ENCODE results near the gene TMCO4.

Gene TMCO4

DNA sequence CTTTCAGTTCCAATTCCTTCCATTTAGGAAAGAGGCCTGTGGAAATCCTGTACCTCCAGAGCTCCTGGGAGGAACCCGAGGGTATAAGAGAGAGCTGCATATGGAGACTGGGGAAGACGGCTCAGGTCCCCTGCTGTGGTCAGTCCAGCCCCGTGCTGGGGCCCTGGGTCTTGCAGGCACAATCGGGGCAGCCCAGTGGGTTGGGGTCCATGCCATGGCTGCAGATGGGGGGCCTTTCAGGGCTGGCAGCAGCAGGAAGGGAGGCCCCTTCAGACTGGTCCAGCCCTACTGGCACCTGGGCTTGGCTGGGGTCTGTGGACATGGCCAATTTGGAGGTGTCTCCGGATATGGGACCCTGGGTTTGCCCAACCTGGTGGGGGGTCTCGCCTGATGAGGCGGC, 116.8 kb downstream of the TMCO4 start:
- no peak for DNase-seq

DNA sequence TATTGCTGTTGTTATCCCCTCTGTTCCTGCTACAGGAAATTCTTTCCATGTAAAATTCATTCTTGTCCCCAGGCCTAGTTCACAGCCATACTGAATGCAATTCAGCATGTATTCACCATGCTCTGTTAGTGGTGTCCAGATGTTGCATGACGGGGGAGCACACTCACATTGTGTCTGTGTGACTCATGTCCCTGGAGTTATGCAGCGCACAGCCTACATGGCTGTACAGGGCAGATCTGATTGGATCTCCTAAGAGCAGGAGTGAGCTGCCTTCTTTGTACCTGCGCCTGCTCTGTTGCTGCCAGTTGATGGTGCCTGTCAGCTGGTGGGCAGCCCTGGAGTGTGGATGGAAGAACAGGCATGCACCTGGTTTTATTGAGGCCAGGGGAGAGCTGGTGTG, 117.5 kb downstream of the TMCO4 start:
- peak; percentile 91 for DNase-seq

DNA sequence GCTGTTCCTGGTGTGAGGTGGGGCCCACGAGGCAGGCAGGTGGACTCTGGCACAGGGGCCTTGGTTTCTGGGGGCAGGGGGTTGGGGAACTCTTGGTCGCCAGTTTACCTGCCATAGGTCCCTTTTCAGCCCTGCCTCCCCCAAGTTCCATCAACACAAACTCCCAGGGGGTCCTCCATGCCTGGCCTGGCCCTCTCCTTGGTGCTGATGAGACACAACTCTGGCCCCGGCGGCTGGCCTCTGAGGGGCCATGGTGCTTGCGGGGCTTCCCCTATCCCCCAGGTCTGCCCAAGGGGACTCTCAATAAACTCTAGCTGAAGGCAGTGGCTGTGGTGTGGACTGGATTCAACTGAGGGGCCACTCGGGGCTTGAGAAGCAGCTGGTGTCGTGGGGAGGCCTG, 119.1 kb downstream of the TMCO4 start:
- no peak for DNase-seq

DNA sequence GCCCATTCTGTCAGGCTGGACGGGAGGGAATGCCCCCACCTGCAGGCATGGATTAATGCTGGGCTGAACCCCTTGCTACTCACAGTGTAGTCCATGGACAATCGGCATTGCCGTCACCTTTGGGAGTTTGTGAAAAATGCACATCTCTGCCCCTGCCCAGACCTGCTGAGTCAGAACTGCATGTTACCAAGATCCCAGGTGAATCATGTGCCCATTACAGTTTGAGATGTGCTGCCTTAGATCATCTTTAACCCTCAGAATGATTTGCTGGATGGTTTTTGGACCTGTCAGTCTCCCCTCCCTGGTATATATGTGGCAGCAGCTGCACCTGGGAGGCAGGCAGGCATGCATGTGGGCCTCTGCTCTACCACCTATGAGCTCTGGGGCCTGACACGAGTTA, 120.0 kb downstream of the TMCO4 start:
- no peak for DNase-seq

DNA sequence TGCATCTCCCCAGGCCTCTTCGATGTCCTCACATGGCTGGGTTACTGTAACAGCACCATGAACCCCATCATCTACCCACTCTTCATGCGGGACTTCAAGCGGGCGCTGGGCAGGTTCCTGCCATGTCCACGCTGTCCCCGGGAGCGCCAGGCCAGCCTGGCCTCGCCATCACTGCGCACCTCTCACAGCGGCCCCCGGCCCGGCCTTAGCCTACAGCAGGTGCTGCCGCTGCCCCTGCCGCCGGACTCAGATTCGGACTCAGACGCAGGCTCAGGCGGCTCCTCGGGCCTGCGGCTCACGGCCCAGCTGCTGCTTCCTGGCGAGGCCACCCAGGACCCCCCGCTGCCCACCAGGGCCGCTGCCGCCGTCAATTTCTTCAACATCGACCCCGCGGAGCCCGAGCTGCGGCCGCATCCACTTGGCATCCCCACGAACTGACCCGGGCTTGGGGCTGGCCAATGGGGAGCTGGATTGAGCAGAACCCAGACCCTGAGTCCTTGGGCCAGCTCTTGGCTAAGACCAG, 120.7 kb downstream of the TMCO4 start:
- DNase-seq, result no peak

DNA sequence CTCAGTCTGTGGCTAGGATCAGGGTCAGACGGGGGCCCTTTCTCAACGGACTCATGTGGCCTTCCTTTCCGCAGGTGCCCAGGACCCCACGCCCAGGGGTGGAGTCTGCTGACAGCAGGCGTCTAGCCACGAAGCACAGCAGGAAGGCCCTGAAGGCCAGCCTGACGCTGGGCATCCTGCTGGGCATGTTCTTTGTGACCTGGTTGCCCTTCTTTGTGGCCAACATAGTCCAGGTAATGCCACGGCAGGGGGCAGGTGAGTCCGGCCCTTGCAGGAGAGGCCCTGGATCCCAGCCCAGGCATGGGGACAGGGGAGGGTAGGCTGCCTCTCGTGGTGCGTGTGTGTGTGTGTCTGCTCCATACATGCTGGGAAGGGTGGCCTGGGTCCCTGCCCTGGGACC, 121.2 kb downstream of the TMCO4 start:
- no peak for DNase-seq

DNA sequence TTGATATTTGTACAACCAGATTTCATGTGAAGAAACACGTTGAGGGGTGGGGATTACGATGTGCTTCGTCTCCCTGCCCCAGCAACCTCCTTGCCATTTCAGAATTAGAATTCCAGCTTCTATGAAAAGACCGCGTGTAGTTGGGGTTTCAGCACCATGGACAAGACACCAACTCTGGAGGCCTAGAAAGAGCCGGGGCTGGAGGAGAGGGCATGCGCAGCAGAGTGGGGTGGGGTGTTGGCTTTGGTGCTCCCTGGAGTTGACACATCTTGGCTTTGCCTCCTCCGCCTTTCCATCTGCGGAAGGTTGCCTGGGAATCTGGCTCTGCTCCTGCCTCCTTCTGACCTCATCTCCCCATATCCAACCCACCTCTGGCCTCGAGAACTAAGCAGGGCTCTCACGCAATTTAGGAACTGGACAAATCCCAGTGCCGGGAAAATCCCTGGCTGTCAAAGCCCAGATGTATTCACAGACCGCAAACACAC, 123.2 kb downstream of the TMCO4 start:
- DNase-seq, result peak; percentile 62

DNA sequence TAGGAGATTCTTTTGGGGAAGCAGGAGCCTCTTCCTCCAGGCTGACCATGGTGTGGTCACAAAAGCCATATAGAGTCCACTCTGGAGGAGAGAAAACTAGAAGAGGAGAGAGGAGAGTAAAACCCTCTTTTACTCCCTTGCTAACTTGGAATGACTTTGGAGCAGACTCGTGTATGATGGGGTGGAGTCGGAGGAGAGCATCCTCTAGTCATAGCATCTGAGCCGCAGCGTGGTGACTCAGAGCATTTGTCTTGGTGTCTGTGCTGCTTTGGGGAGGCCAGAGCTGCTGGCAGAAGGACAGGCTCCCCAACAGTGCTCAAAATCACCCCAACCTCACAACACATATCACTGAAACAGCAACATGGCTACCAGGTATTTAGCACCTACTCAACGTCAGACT, 123.9 kb downstream of the TMCO4 start:
- DNase-seq, result no peak

DNA sequence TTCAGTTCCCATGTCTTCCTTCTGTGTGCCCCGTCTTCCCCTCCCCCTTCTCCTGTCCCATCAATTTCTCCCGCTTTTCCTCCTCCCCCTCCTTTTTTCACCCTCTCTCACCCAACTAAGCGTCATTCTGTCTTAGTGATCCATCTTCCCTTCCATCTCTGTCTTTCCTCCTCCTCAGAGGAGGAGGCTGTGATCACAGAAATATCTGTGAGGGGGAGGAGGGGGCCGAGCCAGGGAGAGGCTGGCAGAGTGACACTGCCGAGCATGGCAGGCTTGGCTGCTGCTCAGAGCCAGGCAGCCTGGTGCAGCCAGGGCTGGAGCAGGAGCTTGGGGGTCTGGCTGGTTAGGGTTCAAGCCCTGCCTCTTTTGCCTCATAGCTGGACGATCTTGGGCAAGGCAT, 127.5 kb downstream of the TMCO4 start:
- no peak for DNase-seq

DNA sequence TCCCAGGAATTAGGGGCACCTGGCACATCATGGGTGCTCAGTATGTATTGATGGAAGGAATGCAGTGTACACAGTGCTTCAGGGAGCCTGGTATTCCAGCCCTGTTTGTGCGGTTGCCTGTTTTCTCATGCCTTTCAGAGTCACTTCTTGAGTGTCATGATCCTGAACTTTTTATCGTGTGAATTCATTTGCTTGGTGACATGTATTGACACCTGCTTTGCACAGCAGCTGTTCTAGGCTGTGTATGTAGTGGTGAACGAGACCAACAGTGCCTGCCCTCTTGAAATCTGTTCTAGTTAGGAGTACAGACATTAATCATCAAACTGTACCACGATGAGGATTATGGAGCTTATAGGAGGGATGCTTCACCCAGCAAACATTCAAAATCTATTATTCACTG, 128.9 kb downstream of the TMCO4 start:
- no peak for DNase-seq

DNA sequence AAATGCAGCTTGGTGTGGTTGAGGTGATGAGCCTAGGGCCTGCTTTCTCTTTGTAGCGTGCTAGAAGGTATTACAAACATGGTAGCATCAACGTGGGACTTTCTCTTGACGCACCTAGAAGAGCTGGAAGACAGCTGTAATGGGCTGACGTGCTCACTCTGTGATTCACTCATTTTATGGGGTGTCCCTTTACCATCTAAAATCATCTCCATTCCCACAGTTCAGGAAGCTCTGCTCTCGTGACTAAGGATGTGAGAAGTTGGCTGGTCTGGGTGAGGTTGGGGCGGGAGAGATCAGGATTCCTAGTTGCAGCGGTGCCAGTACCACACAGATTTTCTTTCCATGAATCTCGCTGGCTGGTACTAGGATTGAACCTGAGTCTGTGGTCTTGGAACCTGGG, 130.8 kb downstream of the TMCO4 start:
- DNase-seq, result no peak

DNA sequence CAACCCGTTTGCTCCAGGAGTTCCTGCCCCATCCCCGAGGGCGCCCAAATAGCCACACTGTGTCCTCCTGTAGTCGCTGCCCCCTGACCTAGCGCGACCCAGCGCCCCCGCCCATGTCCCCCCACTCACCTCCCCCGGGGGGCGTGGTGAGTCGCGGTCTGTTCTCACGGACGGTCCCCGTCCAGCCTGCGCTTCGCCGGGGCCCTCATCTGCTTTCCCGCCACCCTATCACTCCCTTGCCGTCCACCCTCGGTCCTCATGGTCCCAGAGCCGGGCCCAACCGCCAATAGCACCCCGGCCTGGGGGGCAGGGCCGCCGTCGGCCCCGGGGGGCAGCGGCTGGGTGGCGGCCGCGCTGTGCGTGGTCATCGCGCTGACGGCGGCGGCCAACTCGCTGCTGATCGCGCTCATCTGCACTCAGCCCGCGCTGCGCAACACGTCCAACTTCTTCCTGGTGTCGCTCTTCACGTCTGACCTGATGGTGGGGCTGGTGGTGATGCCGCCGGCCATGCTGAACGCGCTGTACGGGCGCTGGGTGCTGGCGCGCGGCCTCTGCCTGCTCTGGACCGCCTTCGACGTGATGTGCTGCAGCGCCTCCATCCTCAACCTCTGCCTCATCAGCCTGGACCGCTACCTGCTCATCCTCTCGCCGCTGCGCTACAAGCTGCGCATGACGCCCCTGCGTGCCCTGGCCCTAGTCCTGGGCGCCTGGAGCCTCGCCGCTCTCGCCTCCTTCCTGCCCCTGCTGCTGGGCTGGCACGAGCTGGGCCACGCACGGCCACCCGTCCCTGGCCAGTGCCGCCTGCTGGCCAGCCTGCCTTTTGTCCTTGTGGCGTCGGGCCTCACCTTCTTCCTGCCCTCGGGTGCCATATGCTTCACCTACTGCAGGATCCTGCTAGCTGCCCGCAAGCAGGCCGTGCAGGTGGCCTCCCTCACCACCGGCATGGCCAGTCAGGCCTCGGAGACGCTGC, 133.9 kb downstream of the TMCO4 start:
- DNase-seq, result no peak

DNA sequence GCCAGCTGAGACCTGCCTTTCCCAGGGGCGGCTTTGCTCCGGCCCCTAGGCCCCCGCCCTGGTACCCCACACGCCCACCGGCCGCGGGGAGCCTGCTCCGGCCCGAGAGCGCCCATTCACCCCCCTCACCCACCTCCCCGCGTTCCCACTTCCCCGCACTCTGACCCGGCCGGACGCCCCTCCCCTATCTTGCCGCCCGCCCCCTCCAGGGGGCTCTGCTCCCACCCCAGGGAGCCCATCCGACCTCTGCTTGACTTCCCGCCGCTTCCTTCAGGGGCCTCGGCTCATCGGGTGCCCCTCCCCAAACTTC, 134.6 kb downstream of the TMCO4 start:
- DNase-seq, result no peak

DNA sequence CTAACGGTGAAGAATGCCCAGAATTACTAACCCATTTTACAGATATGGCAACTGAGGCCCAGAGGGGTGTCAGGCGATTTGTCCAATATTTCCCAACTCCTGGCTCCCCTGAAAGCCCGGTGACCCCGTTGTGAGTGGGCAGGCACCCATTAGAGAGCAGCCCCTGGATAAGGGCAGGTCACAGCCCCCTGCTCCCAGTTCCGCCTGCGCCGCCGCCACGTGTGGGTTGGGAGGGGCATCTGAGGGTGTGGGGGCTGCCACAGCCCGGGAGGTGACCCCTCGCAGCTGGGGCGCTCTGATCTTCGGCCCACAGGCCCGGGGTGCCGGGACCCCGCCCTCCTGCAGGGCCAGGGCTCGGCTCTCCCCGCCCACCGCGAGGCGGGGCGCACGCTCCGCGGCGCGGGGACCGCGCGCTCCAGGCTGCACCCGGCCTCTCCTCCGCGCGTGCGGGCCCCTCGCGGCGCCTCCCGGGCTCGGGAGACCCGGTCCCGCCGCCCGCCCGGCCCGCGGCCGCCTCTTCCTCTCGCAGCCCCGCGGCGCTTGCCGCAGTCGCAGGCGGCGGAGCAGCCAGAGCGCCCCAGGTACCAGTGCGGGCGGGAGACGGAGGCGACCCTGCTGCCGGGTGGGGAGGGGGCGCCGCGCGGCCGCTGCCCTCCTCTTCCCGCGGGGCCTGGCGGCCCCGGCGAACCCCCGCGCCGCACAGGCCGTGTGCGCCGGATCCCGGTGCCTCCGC, 135.1 kb downstream of the TMCO4 start, which contains the start of gene HTR6:
HTR6 (plus strand) TSS at position 423 of the 733 bp plus-strand sequence. CDS start 879 bp downstream, outside the sequence.
- DNase-seq, result no peak

DNA sequence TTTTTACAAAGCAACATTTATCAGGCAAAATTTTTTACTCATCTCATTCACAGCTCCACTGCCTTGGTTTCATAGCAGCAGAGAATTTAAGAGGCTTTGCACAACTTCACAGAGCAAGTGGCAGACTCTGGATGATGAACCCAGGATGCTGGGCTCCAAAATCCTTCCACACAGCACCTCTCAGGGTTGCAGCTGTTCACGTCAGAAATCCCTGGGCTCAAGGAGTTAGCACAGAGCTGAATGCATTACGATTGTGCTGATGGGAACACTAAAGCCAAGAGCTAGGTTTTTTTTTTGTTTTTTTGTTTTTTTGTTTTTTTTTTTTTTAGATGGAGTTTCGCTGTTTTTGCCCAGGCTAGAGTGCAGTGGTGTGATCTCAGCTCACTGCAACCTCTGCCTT, 137.4 kb downstream of the TMCO4 start:
- DNase-seq, result no peak

DNA sequence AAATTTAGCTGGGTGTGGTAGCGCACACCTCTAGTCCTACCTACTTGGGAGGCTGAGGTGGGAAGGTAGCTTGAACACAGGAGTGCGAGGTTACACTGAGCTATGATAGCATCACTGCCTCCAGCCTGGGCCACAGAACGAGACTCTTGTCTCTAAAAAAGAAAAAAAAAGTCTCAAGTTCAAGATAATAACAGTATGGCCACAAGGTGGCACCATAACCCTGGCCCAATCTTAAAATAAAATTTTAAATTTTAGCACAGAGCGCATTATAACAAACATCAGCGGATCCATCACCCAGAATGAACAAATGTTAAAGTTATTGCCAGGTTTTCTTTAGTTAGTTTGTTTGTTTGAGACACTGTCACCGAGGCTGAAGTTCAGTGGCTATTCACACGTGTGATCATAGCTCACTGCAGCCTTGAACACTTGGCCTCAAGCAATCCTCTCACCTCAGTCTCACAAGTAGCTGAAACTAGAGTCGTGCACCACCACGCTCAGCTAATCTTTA, 137.9 kb downstream of the TMCO4 start:
- DNase-seq, result peak; percentile 34

DNA sequence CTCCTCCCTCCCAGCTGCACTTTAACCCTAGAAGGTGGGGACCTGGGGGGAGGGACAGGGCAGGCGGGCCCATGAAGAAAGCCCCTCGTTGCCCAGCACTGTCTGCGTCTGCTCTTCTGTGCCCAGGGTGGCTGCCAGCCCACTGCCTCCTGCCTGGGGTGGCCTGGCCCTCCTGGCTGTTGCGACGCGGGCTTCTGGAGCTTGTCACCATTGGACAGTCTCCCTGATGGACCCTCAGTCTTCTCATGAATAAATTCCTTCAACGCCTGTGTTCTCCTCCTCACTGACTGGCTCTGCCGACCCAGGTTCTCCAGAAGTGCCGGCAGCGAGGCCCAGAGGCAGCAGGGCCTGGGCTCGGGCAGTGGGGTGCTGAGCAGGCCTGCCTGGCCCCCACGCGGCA, 141.5 kb downstream of the TMCO4 start:
- no peak for DNase-seq

DNA sequence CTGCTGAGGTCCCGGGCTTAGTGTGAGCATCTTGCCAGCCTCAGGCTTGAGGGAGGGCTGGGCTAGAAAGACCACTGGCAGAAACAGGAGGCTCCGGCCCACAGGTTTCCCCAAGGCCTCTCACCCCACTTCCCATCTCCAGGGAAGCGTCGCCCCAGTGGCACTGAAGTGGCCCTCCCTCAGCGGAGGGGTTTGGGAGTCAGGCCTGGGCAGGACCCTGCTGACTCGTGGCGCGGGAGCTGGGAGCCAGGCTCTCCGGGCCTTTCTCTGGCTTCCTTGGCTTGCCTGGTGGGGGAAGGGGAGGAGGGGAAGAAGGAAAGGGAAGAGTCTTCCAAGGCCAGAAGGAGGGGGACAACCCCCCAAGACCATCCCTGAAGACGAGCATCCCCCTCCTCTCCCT, 142.2 kb downstream of the TMCO4 start:
- no peak for DNase-seq

DNA sequence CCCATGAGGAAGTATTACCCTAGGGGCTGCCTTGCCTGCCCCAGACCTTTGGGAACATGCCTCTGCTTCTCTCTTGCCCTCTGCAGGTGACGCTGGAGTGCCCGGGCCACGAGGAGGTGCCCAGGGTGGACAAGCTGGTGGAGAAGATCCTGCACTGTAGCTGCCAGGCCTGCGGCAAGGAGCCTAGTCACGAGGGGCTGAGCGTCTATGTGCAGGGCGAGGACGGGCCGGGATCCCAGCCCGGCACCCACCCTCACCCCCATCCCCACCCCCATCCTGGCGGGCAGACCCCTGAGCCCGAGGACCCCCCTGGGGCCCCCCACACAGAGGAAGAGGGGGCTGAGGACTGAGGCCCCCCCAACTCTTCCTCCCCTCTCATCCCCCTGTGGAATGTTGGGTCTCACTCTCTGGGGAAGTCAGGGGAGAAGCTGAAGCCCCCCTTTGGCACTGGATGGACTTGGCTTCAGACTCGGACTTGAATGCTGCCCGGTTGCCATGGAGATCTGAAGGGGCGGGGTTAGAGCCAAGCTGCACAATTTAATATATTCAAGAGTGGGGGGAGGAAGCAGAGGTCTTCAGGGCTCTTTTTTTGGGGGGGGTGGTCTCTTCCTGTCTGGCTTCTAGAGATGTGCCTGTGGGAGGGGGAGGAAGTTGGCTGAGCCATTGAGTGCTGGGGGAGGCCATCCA, 142.8 kb downstream of the TMCO4 start:
- no peak for DNase-seq

DNA sequence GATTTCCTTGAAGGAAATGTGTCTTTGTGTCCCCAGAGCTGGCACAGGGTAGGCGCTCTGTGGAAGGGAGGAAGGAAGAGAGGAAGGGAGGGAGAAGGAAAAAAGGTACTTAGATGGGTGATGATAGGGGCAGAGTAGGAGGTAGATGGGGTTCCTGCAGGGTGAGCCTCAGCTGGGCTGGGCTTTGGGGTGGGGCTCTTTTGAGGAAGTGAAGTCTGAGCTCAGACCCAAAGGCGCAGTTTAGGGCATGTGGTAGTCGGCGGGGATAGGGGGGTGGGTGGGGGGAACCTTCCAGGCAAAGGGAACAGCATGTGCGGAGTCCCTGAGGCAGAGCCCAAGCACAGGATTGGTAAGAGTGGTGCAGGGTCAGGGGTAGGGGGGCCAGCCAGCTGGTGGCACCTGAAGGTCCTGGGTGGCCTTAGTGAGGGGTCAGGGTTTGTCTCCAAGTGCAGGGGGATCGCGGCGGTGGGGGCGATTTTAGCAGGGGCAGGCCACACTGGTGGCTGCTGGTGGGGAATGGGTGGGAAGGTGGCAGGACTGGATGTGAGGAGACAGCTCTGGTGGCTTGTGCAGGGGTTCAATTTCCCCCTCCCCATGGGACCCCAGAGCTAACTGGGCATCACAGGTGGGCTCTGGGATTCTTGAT, 143.5 kb downstream of the TMCO4 start:
- DNase-seq, result no peak

DNA sequence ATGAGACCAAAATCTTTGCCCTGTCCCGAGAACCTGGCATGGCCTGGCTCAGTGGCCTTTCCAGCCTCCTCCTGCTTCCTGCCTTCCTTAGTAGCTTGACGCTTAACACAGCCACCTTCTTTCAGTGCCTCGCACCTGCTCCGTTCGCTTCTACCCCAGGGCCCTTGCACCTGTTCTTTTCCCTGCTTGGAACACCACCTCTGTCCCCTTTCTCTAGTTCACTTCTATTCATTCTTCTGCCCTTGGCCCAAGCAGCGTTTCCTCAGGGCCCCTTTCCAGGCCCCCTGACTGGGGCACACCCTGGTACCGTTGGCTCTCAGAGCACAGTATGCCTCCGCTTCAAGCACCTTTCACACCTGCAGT, 144.0 kb downstream of the TMCO4 start:
- no peak for DNase-seq

All from fibroblast of skin of abdomen (primary cell).